A673 (cell line): ENCODE measurements around the gene GRP.

ENCODE experiments used
- EZH2 ChIP-seq: fragments of 200-600 bp; sonication (generic); IDR thresholded peaks from 2 replicates; pipeline ENCODE4 v1.6.1; 2017; ENCODE audit warnings: borderline replicate concordance, low read depth, mild to moderate bottlenecking, mixed read lengths, antibody characterized with exemption, low read length; ENCODE audit not compliant: poor library complexity, severe bottlenecking
- TF ChIP-seq, protein P1 (sequence below): fragments of 300-800, 200-600 bp; sonication (generic); conservative IDR thresholded peaks from 2 replicates; pipeline ENCODE4 v1.5.1; 2017; ENCODE audit warnings: low read depth, mild to moderate bottlenecking, antibody characterized with exemption, low read length, moderate library complexity, mixed read lengths

DNA sequence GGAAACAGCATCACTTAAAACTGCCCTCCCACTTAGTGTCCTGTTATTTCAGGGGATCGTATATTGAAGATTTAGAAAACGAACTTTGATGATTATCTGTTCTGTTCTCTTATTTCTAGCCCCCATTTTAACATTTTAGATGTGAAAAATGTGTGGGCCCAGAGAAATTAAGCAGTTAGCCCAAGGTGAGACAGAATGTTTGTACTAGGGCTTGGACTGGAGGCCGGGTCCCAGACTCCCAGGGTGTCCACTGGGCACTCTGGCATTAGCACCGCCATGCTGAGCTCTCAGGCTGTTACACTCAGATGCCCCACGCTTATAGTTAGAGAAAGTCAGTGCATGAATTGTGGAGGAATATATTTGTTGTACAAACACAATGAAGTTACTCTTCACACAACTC, 58.8 kb downstream of the GRP start:
- TF ChIP-seq, protein P1, sequence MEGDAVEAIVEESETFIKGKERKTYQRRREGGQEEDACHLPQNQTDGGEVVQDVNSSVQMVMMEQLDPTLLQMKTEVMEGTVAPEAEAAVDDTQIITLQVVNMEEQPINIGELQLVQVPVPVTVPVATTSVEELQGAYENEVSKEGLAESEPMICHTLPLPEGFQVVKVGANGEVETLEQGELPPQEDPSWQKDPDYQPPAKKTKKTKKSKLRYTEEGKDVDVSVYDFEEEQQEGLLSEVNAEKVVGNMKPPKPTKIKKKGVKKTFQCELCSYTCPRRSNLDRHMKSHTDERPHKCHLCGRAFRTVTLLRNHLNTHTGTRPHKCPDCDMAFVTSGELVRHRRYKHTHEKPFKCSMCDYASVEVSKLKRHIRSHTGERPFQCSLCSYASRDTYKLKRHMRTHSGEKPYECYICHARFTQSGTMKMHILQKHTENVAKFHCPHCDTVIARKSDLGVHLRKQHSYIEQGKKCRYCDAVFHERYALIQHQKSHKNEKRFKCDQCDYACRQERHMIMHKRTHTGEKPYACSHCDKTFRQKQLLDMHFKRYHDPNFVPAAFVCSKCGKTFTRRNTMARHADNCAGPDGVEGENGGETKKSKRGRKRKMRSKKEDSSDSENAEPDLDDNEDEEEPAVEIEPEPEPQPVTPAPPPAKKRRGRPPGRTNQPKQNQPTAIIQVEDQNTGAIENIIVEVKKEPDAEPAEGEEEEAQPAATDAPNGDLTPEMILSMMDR = no peak
- TF ChIP-seq EZH2 = no peak
